Left hindlimb (tissue), 1 donor: ENCODE results near the gene GM2A.
A peak's percentile ranks its signal among the peaks of the same experiment; 100 is the strongest.

Experiments
- DNase-seq: peaks from one replicate; pipeline ENCODE4 v3.0.0-alpha.2; 2018

The GM2A gene

DNA sequence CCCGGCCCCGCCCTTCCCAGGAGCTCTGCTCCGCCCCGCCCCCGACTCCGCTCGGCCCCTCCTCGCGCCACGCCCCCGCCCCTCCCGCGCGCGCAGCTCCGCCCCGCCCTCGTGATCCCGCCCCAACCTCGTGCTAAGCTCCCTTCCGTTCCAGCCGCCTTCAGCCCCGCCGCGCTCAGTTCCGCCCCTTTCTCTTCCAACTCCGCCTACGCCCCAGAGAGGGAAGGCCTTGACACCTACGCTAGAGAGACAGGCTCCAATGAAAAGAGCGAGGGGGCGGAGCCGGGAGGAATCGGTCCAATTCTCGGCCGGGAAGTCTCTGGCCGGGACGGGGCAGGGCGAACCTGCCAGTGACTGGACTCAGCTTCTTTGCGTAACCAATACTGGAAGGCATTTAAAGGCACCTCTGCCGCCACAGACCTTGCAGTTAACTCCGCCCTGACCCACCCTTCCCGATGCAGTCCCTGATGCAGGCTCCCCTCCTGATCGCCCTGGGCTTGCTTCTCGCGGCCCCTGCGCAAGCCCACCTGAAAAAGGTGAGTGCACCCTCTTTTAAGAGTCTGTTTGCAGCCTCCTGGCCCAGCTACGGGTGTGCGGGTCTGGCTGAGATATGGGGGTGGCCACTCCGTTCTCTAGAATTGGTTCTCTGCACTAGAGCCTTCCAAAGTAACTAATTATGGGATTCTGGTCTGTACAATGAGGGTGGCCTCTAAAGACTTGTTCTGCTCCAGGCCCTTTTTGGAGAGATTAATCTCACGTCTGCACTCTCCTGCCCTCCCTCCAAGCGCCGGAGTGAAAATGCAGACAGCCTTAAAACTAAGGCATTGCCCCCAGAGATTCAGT, at the start of gene GM2A:
GM2A (plus strand) TSS at position 424 of the 843 bp plus-strand sequence; CDS start at position 456, 32 bp downstream.
- peak; percentile 100 for DNase-seq

DNA sequence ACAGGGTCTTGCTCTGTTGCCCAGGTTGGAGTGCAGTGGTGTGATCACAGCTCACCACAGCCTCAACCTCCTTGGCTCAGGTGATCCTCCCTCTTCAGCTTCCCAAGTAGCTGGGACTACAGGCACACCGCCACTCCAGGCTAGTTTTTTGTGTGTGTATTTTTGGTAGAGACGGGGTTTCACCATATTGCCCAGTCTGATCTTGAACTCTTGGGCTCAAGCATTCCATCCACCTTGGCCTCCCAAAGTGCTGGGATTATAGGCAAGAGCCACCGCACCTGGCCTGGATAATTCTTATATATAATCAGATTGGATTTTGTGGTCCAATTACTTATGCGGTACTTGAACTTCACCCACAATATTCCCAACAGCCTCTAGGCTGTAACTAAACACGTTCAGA, 48.9 kb upstream of the GM2A start:
- DNase-seq = no peak

DNA sequence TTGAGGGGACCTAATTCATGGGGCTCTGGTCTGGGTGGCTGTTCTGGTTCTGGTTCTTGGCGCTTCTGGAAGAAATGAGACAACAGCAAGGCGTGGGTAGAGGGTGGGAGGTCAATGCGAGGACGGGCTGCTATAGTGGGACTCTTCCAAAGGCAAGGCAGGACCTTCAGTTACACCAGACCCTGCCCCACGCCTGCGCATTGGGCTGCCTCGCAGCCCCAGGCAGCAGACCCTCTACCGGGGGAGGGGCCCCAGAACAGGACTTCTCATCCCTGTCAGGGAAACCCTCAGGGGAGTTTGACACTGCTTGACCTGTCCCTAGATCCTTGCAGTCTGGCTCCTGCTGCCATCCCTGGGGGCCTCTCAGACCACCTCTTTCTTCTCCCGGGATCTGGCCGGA, 47.6 kb upstream of the GM2A start:
- no peak for DNase-seq

DNA sequence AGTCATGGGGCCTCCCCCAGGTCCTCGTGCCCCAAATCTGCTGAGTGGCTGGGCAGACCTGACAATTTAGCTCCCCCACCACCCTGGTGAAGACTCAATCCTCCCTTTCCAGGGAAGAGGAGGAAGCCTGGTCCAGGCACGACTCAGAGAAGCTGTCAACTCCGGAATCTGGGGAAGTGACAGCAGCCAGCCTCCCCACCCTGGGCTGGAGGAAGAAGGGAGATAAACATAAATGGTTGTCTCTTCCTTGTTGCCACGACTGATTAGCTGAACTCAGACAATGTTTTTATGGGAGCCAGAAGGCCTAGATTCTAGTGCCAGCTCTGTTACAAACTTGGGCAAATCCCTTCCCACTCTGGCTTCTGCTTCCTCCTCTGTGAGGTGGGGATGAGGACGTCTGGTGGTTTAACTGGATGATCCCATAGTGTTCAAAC, 44.5 kb upstream of the GM2A start:
- DNase-seq = no peak

DNA sequence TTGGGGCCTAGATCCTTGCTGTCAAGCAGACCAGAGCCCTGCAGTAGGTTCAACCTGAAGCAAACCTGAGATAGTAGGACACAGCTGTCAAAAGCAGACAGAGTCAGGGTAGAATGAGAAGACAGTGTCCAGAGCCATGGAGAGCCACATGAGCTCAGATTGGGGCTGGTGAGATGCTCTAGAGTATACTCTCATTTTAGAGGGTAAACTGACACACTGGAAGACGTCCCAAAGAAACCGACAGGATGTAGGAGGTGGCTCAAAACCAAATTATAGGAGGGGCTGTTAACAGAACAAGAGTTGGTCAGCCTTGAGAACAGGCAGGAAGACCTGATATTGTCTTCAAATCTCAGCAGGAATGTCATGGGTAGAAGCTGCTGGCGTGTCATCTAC, 40.6 kb upstream of the GM2A start:
- DNase-seq = no peak

DNA sequence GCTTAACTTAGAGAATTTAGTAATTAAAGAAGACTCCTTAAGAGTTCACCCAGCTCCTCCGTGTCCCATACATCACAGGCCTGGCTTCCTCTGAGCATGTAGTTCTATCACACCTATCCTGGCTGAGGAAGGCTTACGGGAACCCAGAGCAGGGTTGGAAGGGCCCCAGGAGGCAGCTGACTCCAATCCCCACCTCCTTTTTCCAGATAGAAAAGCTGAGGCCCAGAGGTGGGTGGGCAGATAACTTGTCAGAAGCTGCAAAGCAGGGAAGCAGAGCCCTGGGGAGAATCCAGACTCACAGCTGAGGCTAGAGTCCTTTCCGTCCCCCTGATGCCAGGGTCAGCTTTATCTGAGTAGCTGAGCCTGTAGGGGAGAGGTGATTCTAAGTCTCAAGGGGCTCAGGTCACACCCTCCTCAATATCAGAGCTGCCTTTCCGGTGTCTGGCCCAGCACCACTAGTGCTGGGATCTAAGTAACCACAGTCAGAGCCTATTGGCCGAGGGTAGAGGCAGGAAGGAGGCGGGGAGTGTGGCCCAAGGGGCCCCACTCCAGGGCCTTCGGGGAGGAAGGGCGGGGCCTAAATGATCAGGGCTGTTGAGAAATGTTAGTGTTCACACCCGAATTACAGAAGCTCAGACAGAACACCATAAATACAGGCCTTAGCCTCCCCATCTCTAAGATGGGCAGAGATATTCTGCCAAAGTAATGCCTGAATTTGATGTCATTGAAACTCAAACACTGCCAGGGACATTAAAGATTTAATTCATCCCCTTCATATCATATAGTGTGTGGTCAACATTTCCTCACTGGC, 39.0 kb upstream of the GM2A start:
- DNase-seq = peak; percentile 48

DNA sequence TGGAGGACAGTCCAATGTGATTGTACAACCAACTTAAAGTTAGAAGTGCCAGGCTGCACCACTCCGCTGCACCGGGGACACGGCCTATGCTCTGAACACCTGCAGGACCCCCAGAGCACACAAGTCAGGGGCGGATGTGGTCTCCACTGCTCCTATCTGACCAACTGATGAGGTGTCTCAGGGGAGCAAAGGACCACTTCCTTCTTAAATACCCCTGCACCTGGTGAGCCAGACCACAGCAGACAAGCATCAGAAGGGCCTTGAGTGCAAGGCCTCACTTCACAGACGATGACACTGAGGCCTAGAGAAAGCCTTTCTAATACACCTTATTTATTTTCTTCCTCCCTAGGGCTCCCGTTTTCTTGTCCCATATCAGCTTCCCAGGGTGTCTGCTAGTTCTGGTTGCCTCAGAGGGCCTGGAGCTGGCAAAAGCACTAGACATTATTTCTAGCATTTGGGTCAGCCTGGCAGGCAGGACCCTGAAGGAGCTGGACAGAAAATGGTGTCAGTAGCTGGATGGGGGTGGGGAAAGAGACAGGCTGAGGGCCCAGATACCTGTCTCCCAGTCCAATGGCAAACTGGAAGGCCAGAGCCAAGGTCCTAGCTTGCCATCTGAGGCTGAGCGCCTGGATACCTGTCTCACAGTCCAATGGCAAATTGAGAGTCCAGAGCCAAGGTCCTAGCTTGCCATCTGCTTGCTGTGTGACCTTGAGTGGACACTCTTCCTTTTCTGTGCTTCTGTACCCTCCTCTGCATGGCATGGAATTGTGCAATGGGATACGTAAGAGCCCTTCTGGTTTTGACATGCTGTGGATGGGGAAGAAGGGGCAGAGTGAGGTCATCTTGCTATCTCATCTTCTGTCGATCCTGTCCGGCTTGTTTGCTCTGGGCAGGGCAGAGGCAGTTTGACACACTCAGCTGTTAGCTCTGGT, 38.1 kb upstream of the GM2A start:
- DNase-seq = no peak

DNA sequence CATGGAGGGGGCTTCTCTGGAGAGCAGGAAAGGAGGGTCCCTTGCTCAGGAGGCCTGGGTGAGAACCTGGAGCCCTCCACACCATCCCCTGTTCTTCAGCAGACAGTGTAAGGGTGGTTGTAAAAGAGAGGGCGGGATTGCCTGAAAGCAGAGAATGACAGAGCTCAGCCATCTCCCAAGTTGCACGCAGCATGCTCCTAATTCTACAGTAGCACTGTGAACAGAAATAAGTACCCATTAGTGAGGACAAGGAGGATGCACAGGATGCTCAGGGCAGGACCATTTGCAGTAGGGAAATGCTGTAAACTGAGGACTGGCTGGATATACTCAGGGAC, 37.5 kb upstream of the GM2A start:
- no peak for DNase-seq

DNA sequence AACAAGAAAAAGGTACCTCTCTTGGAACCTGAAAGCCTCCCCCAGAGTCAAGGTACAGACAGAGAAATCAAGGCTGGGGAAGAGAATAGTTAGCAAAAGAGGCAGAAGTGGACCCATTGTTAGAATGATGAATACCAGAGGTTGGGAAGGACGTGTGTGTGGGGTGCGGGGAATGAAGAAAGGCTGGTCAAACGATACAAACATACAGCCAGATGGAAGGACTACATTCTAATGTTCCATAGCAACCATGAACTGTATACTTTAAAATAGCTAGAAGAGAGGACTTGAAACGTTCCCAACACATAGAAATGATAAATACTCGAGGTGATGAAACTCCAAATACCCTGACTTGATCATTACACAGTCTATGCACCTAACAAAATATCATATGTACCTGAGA, 36.2 kb upstream of the GM2A start:
- no peak for DNase-seq

DNA sequence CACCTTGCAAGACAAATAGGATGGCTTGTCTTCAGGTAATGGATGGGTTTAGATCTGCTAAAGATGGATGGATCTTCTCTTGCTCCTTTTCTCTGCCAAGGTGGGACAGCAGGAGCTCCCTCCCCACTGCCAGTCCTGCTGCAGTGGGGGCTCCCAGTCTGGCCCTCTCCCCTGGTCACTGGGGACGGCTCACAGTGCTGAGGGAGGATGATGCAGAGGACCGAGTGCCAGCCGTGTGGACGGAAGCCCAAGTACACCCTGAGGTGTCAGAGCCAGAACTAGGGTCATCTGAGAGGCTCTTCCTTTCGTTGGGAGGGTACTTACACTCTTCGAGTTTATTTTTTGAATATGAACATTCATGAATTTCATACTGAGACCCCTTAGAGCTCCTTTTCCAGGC, 34.8 kb upstream of the GM2A start:
- no peak for DNase-seq

DNA sequence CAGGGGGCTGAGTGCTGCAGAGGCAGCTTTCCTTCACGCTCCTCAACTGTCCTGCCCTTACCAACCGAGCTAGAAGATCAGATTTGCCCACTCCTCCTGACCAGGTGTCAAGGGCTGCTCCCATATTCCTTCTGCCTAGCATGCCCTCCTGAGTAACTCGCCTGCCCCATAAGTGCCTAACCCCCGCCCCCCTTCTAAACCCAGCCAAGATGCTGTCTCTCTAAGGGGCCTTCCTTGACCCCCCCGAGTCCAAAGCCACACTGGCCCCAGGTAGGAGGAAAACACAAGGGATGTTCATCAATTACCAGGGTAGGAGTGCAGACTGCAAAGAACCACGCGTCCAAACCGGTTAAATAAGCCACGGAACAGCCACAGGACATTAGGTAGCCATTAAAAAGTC, 33.8 kb upstream of the GM2A start:
- no peak for DNase-seq

DNA sequence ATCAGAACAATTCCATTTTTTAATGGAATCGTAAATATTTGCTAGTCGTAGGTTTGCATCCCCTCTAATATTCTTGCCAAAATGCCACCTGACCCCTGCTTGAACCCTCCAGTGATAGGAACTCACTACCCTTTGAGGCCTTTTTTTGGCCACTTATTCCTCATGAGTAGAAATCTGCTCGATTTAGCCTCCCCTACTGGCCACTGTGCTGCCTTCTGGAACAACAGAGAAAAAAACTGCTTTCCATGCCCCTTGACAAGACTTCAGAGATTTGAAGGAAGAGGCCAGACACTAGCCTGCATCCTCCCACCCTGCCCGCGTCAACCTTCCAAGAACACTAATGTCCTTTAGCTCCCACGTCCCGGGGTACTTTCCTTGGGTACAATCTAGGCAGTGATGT, 33.2 kb upstream of the GM2A start:
- DNase-seq = no peak

DNA sequence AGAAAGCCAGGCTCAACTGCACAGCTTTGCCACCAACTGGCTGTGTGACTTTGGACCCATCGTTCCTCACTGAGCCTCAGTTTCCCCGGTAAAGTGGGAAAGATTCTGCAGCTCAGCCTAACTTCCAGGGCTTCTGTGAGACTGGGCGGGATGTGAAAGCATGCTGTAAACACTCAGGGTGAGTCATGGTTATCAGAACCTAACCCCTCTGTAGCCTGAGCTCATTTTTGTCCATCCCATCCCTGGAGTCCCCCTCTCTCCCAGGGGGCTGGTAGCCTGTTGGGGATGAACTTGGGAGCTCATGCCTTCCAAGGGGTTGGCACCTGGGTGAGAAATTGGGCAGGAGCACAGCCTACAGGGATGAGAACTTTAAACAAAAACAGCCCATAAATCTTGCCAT, 31.4 kb upstream of the GM2A start:
- no peak for DNase-seq

DNA sequence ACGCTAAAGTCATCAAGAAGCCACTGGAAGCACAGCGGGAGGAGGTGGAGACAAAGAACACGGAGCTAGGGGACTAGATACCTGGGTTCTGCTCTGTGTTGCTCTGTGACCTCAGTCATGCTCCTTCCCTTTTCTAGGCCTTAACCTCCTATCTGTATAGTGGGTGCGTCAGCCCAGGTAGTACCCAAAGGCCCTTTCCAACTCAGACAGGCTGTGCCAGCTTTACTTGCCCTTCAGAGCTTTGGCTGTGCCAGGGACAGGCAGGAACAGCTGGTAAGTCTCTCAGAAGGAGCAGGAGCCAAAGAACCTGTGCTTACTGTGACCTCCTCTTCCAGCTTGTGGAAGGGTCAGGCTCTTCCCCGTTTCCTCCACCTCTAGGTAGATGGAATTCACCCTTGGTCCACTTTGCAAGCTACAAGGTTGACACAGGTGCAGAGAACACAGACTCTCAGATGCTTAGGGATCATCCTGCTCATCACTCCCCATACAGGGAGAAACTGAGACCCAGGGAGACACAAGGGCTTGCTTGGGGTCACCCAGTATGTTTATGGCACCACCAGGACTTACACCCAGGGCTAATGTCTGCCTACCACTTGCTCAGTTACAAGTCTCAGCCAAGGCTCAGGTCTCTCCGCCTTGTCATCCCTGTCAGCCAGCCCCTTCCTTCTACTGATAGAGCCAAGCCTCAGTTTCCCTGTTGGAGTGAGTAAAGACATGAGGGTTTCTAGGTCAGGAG, 30.8 kb upstream of the GM2A start:
- DNase-seq = no peak

DNA sequence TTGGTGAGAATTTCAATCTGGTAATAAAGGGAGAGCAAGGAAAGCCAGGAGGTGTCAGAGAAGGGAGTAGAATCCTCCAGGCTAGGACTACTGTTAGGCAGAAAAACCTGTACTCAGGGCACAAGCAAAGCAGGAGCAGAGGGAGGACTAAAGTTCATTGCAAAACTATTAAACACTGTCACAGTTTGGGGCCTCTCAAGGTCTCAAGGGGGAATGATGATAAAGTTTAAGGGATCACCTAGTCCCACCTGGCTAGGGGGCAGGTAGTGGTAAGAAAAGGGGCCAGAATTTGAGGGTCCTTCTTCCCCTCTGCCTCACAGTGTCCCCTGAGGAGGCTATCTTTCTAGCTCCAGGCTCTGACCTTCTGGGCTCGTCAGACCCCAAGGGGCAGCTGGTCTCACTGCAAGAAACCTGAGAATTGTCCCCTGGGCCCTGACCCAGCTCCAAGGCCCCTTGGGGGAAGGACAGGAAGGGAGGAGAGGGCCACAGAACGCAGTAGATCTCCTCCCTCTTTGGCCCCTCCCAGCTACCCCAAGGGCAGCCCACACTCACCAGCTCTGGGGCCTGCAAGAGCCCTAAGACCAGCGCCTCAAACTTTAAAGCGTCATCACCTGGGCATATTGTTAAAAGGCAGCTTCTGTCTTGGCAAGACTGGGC, 30.1 kb upstream of the GM2A start:
- no peak for DNase-seq

DNA sequence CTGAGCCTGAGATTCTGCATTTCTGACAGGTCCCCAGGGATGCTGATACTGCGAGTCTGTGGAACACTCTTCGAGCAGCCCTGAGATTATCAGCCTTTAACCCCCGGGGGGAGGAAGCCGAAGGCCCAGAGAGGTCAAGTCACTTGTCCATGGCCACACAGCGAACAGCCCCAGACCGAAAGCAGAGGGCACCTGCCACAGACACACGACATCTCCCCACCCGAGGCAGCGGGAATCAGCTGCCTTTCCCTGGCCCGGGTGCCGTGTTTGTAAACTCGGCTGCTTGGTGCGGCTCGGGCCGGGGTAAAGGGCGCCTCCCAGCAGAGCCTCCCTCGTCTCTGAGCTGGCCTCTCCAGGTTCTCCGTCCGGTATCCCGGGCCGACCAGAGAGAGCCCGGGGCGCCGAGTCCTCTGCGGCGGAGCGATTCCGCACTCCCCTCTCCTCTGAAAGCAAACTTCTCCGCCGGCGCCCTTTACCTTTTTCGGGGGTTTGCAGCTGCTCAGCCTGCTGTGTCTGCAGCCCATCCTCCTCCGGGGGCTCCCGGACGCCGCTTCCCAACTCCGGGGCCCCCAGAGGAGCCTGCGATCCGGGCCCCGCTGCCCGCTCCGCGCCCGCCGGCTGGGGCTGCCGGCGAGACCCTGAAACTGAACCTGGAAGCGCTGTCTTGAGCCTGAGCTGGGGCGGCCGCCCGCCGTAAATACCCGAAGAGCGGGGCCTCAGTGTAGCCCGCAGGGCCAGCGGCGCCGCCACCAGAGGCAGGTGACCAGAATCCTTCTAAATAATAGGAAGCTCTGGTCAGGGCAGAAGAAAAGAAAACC, 29.3 kb upstream of the GM2A start, which contains the start of gene CCDC69:
CCDC69 (minus strand) TSS at position 646 of the 818 bp plus-strand sequence; CDS start at position 524, 122 bp downstream.
- peak; percentile 79 for DNase-seq

DNA sequence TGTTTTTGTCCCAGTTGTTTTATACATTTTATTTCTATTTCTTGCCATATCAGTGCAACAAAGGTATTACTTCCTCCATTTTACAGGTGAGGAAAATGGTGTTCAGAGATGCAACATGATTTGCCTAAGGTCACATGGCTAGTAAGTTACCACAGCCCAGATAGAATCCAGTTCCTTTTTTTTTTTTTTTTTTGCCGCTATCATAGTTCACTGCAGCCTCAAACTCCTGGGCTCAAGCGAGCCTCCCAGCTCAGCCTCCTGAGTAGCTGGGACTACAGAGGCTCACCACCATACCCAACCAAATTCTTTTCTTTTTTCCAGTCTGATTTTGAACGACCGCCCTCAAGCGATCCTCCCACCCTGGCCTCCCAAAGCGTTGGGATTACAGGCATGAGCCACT, 28.6 kb upstream of the GM2A start:
- no peak for DNase-seq

DNA sequence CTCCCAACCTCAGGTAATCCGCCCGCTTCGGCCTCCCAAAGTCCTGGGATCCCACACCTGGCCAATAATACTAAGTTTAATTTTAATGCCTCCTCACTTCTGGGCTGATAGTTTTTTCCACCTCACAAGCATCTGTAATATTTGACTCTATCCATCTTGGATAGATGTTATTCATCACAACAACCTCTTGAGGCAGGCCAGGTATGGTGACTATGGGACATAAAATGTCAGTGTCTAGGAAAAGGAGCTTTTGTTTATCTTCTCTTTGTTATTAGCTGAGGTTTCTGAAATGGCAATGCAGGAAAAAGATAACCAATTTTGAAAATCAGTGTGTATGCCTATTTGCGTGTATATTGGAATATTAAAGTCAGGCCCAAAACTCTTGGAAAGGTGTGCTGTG, 27.9 kb upstream of the GM2A start:
- DNase-seq = no peak

DNA sequence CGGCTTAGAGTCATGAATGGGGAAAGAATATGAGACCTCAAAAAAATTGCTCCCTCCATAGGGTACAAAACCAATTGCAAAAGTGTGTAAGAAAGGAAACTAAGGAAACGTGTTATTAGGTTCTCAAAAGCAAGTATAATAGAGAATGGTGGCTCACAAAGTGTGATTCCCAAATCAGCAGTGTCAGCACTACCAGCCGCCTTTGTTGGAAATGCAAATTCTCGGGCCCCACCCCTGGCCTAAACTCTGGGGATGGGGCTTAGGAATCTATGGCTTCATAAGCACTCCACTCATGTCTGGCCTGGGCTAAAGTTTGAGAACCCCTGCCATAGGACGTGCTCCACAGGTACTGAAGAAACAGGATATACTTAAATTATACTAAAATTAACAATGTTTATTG, 27.5 kb upstream of the GM2A start:
- DNase-seq = no peak

DNA sequence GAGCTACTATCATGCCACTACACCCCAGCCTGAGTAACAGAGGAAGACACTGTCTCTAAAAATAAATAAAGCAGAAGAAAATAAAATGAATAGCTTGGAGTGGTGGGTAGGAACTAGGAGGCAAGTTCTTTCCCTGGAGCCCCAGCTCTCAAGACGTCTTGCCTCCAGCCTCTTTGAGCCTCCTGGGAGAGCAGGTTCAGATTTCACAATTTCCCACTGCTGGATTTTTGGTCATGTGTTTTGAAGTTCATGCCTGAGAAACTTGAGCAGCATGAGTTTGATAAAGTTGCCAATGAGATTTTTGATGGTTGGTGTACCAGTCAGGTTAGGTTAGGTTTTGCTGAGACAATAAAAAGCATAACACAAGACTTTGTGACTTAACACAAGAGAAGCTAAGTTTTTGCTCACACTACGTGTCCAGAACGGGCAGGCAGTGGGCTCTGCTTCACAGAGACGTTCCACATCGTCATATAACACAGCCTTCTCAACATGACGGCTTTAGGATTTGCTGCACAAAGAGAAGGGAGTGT, 25.0 kb upstream of the GM2A start:
- no peak for DNase-seq

DNA sequence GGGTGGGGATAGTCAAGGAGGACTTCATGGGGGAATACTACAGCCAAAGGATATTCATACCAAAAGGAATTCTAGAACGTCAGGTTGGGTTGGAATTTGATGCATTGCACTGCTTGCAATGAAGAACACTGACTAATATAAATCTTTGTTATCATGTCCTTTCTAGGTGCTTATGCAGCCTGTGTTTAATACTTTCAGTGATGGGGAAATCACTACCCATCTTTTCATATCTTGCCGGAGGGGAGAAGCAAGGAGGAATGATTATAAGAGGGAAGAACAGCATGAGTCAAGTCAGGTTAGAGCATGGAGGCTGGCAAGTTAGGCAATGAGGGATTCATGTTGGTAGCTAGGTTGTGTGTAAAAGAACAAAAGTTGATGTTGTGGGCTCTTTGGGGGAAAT, 24.0 kb upstream of the GM2A start:
- no peak for DNase-seq
